IMR-90 (cell line): ENCODE results near the gene AMBRA1. TPM values are rescaled to one million over a fixed set of nuclear protein-coding genes. Genes with fewer than 3 reads are reported as not detected.

Experiments
- MAZ ChIP-seq: IDR thresholded peaks from 2 replicates; pipeline ENCODE4 v1.6.1; 2012; ENCODE audit warnings: low read depth, mild to moderate bottlenecking, low read length, improper control_type of control experiment, moderate library complexity, borderline replicate concordance
- MXI1 ChIP-seq: IDR thresholded peaks from 2 replicates; pipeline ENCODE4 v1.6.1; 2012; ENCODE audit warnings: low read depth, mild to moderate bottlenecking, low read length, moderate library complexity, borderline replicate concordance
- microRNA-seq, 2 experiments: library from miRNA; stranded (forward) in 1 of 2; unstranded in 1 of 2; fragments of 10-50 nt in 1 of 2; fragments of <30 nt in 1 of 2; gene quantifications in 1 of 2; microRNA quantifications in 1 of 2; one replicate each; pipeline versions ENCODE3 to v1.1.0; 2013 to 2020; ENCODE audit not compliant: insufficient read depth in 1 of 2, insufficient read length in 1 of 2, unreplicated experiment in 1 of 2
- polyA plus RNA-seq, 3 experiments: library from polyadenylated mRNA; depleted of rRNA; stranded (reverse); fragments of >200 nt; gene quantifications; 2 replicates each; pipeline ENCODE4 v1.2.3, GENCODE V29; 2012; ENCODE audit warnings: low replicate concordance in 1 of 3
- small RNA-seq, 5 experiments: library from RNA; depleted of rRNA; stranded (forward); fragments of <200 nt; gene quantifications; one replicate each; pipeline ENCODE3, GENCODE V24; 2012
- total RNA-seq: library from RNA; depleted of rRNA; stranded (reverse); fragments of >200 nt; gene quantifications from 2 replicates; pipeline ENCODE4 v1.2.3, GENCODE V29; 2012; rRNA removed

The AMBRA1 gene
- total and polyA plus RNA-seq, 2 of the 4 experiments (the other 2 are of a cell fraction) = 9.4 to 18.3 TPM

GRCh38 chr11:46346886-46347636 is 246.8 kb downstream of the AMBRA1 start, which contains the start of gene DGKZ (continued):
- TF ChIP-seq MXI1 = peak; percentile 72; the same call in 1 of the 2 replicates
- TF ChIP-seq MAZ = peak; percentile 90; the same call in 1 of the 2 replicates

Small RNA genes within 50 kb of the gene (microRNA-seq; reads per million reads assigned to microRNA genes)
- gene MIR3160-1 (ENCODE audit: insufficient read depth in 1 of 2, insufficient read length in 1 of 2, unreplicated experiment in 1 of 2) (0 reads per million in 2 experiments), gene MIR3160-2 (ENCODE audit: unreplicated experiment) (not detected), gene MIR4688 (ENCODE audit: insufficient read depth in 1 of 2, insufficient read length in 1 of 2, unreplicated experiment in 1 of 2) (0 to 1.5 reads per million in 2 experiments)

Small RNA genes within 50 kb of the gene (small RNA-seq; reads per million reads assigned to genes)
- gene MIR3160-1 (0 reads per million in 5 experiments), gene MIR4688 (0 to 1.7 (median 0) reads per million in 5 experiments)

Other genes starting within 250 kb of the AMBRA1 start
- gene DGKZ, start 246.6 kb downstream of the AMBRA1 start, total RNA-seq = 43.0 and 46.8 TPM in 2 replicates
- gene DGKZ, start 246.6 kb downstream of the AMBRA1 start, polyA plus RNA-seq (2012; rRNA removed) = 62.0 and 68.0 TPM in 2 replicates
- 23.1 and 25.8 TPM in 2 replicates for gene MDK, start 212.4 kb downstream of the AMBRA1 start, total RNA-seq
- 377 and 389 TPM in 2 replicates for gene MDK, start 212.4 kb downstream of the AMBRA1 start, polyA plus RNA-seq (2012; rRNA removed)
- 0.18 and 0.28 TPM in 2 replicates for gene CHRM4, start 202.2 kb downstream of the AMBRA1 start, total RNA-seq
- 0.09 and 0.19 TPM in 2 replicates for gene CHRM4, start 202.2 kb downstream of the AMBRA1 start, polyA plus RNA-seq (2012; rRNA removed)
- 5.2 and 6.1 TPM in 2 replicates for gene HARBI1, start 23.2 kb upstream of the AMBRA1 start, total RNA-seq
- 2.4 and 2.7 TPM in 2 replicates for gene HARBI1, start 23.2 kb upstream of the AMBRA1 start, polyA plus RNA-seq (2012; rRNA removed)
- gene ATG13, start 23.5 kb upstream of the AMBRA1 start, total RNA-seq = 32.2 and 43.0 TPM in 2 replicates
- gene ATG13, start 23.5 kb upstream of the AMBRA1 start, polyA plus RNA-seq (2012; rRNA removed) = 49.7 and 56.2 TPM in 2 replicates
- 28.1 and 46.6 TPM in 2 replicates for gene ARHGAP1, start 106.6 kb upstream of the AMBRA1 start, total RNA-seq
- 75.7 and 78.8 TPM in 2 replicates for gene ARHGAP1, start 106.6 kb upstream of the AMBRA1 start, polyA plus RNA-seq (2012; rRNA removed)
- 9.5 and 10.3 TPM in 2 replicates for gene ZNF408, start 107.0 kb upstream of the AMBRA1 start, total RNA-seq
- gene ZNF408, start 107.0 kb upstream of the AMBRA1 start, polyA plus RNA-seq (2012; rRNA removed) = 10.4 and 11.1 TPM in 2 replicates
- not detected in 2 replicates for gene F2, start 125.2 kb upstream of the AMBRA1 start, total RNA-seq
- not detected in 2 replicates for gene F2, start 125.2 kb upstream of the AMBRA1 start, polyA plus RNA-seq (2012; rRNA removed)